HepG2 (cell line): Measurements from ENCODE around the gene KRT38. TPM values are rescaled to one million over a fixed set of nuclear protein-coding genes. Genes with fewer than 3 reads are reported as not detected.
A peak's percentile ranks its signal among the peaks of the same experiment; 100 is the strongest.

ENCODE experiments used
- FOXO1 ChIP-seq: sonication (generic); formaldehyde crosslinking; IDR thresholded peaks from 2 replicates; pipeline ENCODE4 v1.4.0; 2020; ENCODE audit warnings: missing genetic modification reagents
- GABPB1 ChIP-seq: IDR thresholded peaks from 2 replicates; pipeline ENCODE4 v1.6.1; 2016; ENCODE audit warnings: mild to moderate bottlenecking, missing genetic modification reagents, moderate library complexity, missing compliant biosample characterization
- KDM2A ChIP-seq: sonication (generic); formaldehyde crosslinking; IDR thresholded peaks from 2 replicates; pipeline ENCODE4 v1.4.0; 2020; ENCODE audit warnings: low read depth, missing genetic modification reagents, borderline replicate concordance
- KLF12 ChIP-seq: sonication (generic); formaldehyde crosslinking; IDR thresholded peaks from 2 replicates; pipeline ENCODE4 v1.4.0; 2020; ENCODE audit warnings: missing genetic modification reagents, borderline replicate concordance
- MEIS1 ChIP-seq: sonication (generic); formaldehyde crosslinking; IDR thresholded peaks from 2 replicates; pipeline ENCODE4 v1.9.0; 2021; ENCODE audit warnings: mild to moderate bottlenecking, missing genetic modification reagents, moderate library complexity, borderline replicate concordance
- MIER2 ChIP-seq: IDR thresholded peaks from 2 replicates; pipeline ENCODE4 v1.6.1; 2016; ENCODE audit warnings: missing biosample characterization, missing genetic modification reagents
- PHB2 ChIP-seq: fragments of 450-650 bp; IDR thresholded peaks from 2 replicates; pipeline ENCODE4 v1.6.1; 2018; ENCODE audit not compliant: partially characterized antibody
- PHF20 ChIP-seq: sonication (generic); formaldehyde crosslinking; IDR thresholded peaks from 2 replicates; pipeline ENCODE4 v1.5.0; 2020; ENCODE audit warnings: mild to moderate bottlenecking, missing genetic modification reagents
- PRPF4 ChIP-seq: fragments of 200-400 bp; formaldehyde crosslinking; IDR thresholded peaks from 2 replicates; pipeline ENCODE4 v1.6.1; 2016; ENCODE audit warnings: low read length, low read depth; ENCODE audit not compliant: poor library complexity, severe bottlenecking
- RARA ChIP-seq: IDR thresholded peaks from 2 replicates; pipeline ENCODE4 v1.6.1; 2016; ENCODE audit warnings: missing genetic modification reagents, missing compliant biosample characterization
- TBL1XR1 ChIP-seq: fragments of 150-350 bp; IDR thresholded peaks from 2 replicates; pipeline ENCODE4 v1.6.1; 2014; ENCODE audit warnings: borderline replicate concordance, low read length; ENCODE audit not compliant: partially characterized antibody
- ZEB1 ChIP-seq: IDR thresholded peaks from 2 replicates; pipeline ENCODE4 v1.6.1; 2012; ENCODE audit warnings: mild to moderate bottlenecking, low read depth, inconsistent platforms; ENCODE audit not compliant: insufficient replicate concordance
- ZFX ChIP-seq: sonication (generic); formaldehyde crosslinking; IDR thresholded peaks from 2 replicates; pipeline ENCODE4 v1.4.0; 2020; ENCODE audit warnings: mild to moderate bottlenecking, low read depth, missing genetic modification reagents, moderate library complexity
- ZNF232 ChIP-seq: sonication (generic); formaldehyde crosslinking; IDR thresholded peaks from 2 replicates; pipeline ENCODE4 v1.4.0; 2020; ENCODE audit warnings: missing genetic modification reagents, borderline replicate concordance
- ZNF33A ChIP-seq: sonication (generic); formaldehyde crosslinking; IDR thresholded peaks from 2 replicates; pipeline ENCODE4 v1.5.1; 2020; ENCODE audit warnings: missing genetic modification reagents, mild to moderate bottlenecking, moderate library complexity, borderline replicate concordance
- ZNF468 ChIP-seq: sonication (generic); formaldehyde crosslinking; IDR thresholded peaks from 2 replicates; pipeline ENCODE4 v1.8.0; 2022; ENCODE audit warnings: mild to moderate bottlenecking, moderate library complexity, missing genetic modification reagents
- ZNF549 ChIP-seq: sonication (generic); formaldehyde crosslinking; IDR thresholded peaks from 2 replicates; pipeline ENCODE4 v1.5.0; 2020; ENCODE audit warnings: missing genetic modification reagents
- polyA plus RNA-seq, 8 experiments: library from polyadenylated mRNA; depleted of rRNA in 3 of 8; stranded (reverse) in 7 of 8; unstranded in 1 of 8; fragments of >200 nt; fragmentation: Illumina TruSeq in 4 of 8; extraction: Trizol in 4 of 8; gene quantifications; 2 replicates each; pipeline versions ENCODE4 v1.2.1 to v1.2.3, GENCODE V29; 2011 to 2016; ENCODE audit warnings: low read depth in 4 of 8, missing spikeins in 1 of 8, mixed read lengths in 1 of 8; ENCODE audit not compliant: insufficient read depth in 1 of 8
- total RNA-seq, 5 experiments: library from RNA; depleted of rRNA; stranded (reverse); fragments of >200 nt; fragmentation: Illumina TruSeq; extraction: Trizol; gene quantifications; 2 replicates each; pipeline ENCODE4 v1.2.3, GENCODE V29; 2016; ENCODE audit warnings: low read depth in 1 of 5
- TF ChIP-seq, protein P1 (sequence below): IDR thresholded peaks from 2 replicates; pipeline ENCODE4 v1.6.1; 2016; ENCODE audit warnings: missing compliant biosample characterization, missing genetic modification reagents, borderline replicate concordance
- TF ChIP-seq, protein P2 (sequence below): sonication (generic); formaldehyde crosslinking; IDR thresholded peaks from 2 replicates; pipeline ENCODE4 v1.5.0; 2020; ENCODE audit warnings: mild to moderate bottlenecking, missing genetic modification reagents, borderline replicate concordance
- TF ChIP-seq, protein P3 (sequence below): sonication (generic); formaldehyde crosslinking; IDR thresholded peaks from 2 replicates; pipeline ENCODE4 v1.5.0; 2020; ENCODE audit warnings: mild to moderate bottlenecking, missing genetic modification reagents, borderline replicate concordance
- TF ChIP-seq, protein P4 (sequence below): sonication (generic); formaldehyde crosslinking; conservative IDR thresholded peaks from 2 replicates; pipeline ENCODE4 v1.8.0; 2022; ENCODE audit warnings: low read depth, missing genetic modification reagents

The KRT38 gene
- total and polyA plus RNA-seq, 2 of the 13 experiments (the other 11 are each of a cell fraction or from before 2014, with no cell fraction given), result not detected

DNA sequence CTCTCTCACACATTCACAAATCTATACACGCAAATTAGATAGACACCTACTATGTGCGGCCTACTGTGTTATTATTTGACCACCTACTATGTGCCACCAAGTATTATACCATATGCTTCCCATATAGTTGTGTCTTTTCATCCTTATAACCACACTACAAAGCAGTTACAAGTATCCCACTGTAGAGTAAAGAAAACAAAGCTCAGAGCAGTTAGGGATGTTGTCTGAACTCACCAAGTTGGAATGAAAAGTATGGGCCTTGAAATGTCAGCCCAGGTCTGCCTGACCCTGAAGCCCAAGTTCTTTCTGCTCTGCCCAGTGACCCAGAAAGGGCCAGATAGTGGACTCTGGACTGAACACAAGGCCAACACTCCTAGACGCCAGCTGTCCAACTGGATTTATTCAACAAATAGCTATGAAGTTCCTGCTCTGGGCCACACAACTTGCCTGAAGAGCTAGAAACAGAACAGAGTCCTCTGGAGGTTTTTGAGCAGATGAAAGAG, 24.9 kb downstream of the KRT38 start (continued):
- TF ChIP-seq, protein P1, sequence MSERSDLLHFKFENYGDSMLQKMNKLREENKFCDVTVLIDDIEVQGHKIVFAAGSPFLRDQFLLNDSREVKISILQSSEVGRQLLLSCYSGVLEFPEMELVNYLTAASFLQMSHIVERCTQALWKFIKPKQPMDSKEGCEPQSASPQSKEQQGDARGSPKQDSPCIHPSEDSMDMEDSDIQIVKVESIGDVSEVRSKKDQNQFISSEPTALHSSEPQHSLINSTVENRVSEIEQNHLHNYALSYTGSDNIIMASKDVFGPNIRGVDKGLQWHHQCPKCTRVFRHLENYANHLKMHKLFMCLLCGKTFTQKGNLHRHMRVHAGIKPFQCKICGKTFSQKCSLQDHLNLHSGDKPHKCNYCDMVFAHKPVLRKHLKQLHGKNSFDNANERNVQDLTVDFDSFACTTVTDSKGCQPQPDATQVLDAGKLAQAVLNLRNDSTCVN, result peak; percentile 85; the same call in 1 of the 2 replicates
- TF ChIP-seq MEIS1 (CRISPR knock-in tag), result 0 out of 2 replicates have a peak, but pooled peaks have one; percentile 11
- TF ChIP-seq PHB2, result no peak
- TF ChIP-seq KLF12, result no peak
- TF ChIP-seq ZNF549 (CRISPR knock-in tag), result no peak
- no peak for TF ChIP-seq PRPF4
- no peak for TF ChIP-seq ZNF232 (CRISPR knock-in tag)
- no peak for TF ChIP-seq GABPB1
- peak; percentile 57; the same call in 1 of the 2 replicates for TF ChIP-seq ZFX
- TF ChIP-seq PHF20 (CRISPR knock-in tag), result no peak
- peak; percentile 85; the same call in 1 of the 2 replicates for TF ChIP-seq FOXO1 (CRISPR knock-in tag)
- TF ChIP-seq MIER2 (CRISPR knock-in tag), result peak; percentile 54; the same call in 1 of the 2 replicates
- TF ChIP-seq KDM2A, result 0 out of 2 replicates have a peak, but pooled peaks have one; percentile 37
- no peak for TF ChIP-seq ZNF468 (CRISPR knock-in tag)
- no peak for TF ChIP-seq ZEB1
- TF ChIP-seq TBL1XR1, result peak; percentile 52
- TF ChIP-seq, protein P2, sequence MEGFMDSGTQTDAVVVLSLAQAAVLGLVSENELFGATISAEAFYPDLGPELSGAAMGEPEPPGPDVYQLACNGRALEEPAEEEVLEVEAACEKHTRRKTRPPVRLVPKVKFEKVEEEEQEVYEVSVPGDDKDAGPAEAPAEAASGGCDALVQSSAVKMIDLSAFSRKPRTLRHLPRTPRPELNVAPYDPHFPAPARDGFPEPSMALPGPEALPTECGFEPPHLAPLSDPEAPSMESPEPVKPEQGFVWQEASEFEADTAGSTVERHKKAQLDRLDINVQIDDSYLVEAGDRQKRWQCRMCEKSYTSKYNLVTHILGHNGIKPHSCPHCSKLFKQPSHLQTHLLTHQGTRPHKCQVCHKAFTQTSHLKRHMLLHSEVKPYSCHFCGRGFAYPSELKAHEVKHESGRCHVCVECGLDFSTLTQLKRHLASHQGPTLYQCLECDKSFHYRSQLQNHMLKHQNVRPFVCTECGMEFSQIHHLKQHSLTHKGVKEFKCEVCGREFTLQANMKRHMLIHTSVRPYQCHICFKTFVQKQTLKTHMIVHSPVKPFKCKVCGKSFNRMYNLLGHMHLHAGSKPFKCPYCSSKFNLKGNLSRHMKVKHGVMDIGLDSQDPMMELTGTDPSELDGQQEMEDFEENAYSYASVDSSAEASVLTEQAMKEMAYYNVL (CRISPR knock-in tag), result peak; percentile 70; the same call in 1 of the 2 replicates
- peak; percentile 92 for TF ChIP-seq RARA (CRISPR knock-in tag)
- no peak for TF ChIP-seq ZNF33A
- TF ChIP-seq, protein P3, sequence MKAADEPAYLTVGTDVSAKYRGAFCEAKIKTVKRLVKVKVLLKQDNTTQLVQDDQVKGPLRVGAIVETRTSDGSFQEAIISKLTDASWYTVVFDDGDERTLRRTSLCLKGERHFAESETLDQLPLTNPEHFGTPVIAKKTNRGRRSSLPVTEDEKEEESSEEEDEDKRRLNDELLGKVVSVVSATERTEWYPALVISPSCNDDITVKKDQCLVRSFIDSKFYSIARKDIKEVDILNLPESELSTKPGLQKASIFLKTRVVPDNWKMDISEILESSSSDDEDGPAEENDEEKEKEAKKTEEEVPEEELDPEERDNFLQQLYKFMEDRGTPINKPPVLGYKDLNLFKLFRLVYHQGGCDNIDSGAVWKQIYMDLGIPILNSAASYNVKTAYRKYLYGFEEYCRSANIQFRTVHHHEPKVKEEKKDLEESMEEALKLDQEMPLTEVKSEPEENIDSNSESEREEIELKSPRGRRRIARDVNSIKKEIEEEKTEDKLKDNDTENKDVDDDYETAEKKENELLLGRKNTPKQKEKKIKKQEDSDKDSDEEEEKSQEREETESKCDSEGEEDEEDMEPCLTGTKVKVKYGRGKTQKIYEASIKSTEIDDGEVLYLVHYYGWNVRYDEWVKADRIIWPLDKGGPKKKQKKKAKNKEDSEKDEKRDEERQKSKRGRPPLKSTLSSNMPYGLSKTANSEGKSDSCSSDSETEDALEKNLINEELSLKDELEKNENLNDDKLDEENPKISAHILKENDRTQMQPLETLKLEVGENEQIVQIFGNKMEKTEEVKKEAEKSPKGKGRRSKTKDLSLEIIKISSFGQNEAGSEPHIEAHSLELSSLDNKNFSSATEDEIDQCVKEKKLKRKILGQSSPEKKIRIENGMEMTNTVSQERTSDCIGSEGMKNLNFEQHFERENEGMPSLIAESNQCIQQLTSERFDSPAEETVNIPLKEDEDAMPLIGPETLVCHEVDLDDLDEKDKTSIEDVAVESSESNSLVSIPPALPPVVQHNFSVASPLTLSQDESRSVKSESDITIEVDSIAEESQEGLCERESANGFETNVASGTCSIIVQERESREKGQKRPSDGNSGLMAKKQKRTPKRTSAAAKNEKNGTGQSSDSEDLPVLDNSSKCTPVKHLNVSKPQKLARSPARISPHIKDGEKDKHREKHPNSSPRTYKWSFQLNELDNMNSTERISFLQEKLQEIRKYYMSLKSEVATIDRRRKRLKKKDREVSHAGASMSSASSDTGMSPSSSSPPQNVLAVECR (CRISPR knock-in tag), result peak; percentile 30; the same call in 1 of the 2 replicates
- TF ChIP-seq, protein P4, sequence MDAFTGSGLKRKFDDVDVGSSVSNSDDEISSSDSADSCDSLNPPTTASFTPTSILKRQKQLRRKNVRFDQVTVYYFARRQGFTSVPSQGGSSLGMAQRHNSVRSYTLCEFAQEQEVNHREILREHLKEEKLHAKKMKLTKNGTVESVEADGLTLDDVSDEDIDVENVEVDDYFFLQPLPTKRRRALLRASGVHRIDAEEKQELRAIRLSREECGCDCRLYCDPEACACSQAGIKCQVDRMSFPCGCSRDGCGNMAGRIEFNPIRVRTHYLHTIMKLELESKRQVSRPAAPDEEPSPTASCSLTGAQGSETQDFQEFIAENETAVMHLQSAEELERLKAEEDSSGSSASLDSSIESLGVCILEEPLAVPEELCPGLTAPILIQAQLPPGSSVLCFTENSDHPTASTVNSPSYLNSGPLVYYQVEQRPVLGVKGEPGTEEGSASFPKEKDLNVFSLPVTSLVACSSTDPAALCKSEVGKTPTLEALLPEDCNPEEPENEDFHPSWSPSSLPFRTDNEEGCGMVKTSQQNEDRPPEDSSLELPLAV (CRISPR knock-in tag), result no peak
